Kidney (tissue), 14 donors: ENCODE measurements around the gene COL12A1. TPM values are rescaled to one million over a fixed set of nuclear protein-coding genes. Genes with fewer than 3 reads are reported as not detected.
"Not testable (repeated sequence)": the region's sequence is repeated elsewhere in the genome, so short reads cannot be mapped to it uniquely, and the experiment has no call there.

ENCODE experiments used
- DNase-seq, 5 donors: peaks; one replicate each; pipeline ENCODE4 v3.0.0-alpha.2; 2013 to 2020
- FAIRE-seq: peaks from 2 replicates; lab custom pipeline; 2012; peaks lifted over from hg19 to GRCh38; lab: Jason Lieb, UNC
- H3K27ac ChIP-seq, 2 donors: one replicate each; pipeline ENCODE4 v1.7.0; 2013; ENCODE audit warnings: low read depth in 2 of 2, low read length in 2 of 2, inconsistent platforms in 1 of 2
- H3K27me3 ChIP-seq: one replicate; pipeline ENCODE4 v1.7.1; 2013; ENCODE audit warnings: low read length, inconsistent platforms; ENCODE audit not compliant: control insufficient read depth, insufficient read depth
- H3K36me3 ChIP-seq, 3 donors: one replicate each; pipeline versions ENCODE4 v1.7.0 to v1.7.1; 2013; ENCODE audit warnings: low read length in 3 of 3, control low read depth in 1 of 3, inconsistent platforms in 1 of 3; ENCODE audit not compliant: insufficient read depth in 3 of 3, control insufficient read depth in 2 of 3
- H3K4me1 ChIP-seq, 3 donors: one replicate each; pipeline versions ENCODE4 v1.7.0 to v1.7.1; 2013; ENCODE audit warnings: low read length in 3 of 3, inconsistent platforms in 1 of 3, low read depth in 1 of 3; ENCODE audit not compliant: control insufficient read depth in 2 of 3, insufficient read depth in 2 of 3
- H3K4me3 ChIP-seq, 3 donors: one replicate each; pipeline versions ENCODE4 v1.7.0 to v1.8.1; 2013; ENCODE audit warnings: low read length in 3 of 3, control low read depth in 1 of 3, inconsistent platforms in 1 of 3
- H3K9ac ChIP-seq, 3 donors: one replicate each; pipeline versions ENCODE4 v1.7.0 to v1.7.1; 2013; ENCODE audit warnings: low read length in 3 of 3, control low read depth in 1 of 3, inconsistent platforms in 1 of 3
- H3K9me3 ChIP-seq, 3 donors: one replicate each; pipeline versions ENCODE4 v1.7.0 to v1.7.1; 2013; ENCODE audit warnings: low read length in 3 of 3, control low read depth in 1 of 3, inconsistent platforms in 1 of 3; ENCODE audit not compliant: control insufficient read depth in 2 of 3, insufficient read depth in 1 of 3
- CTCF ChIP-seq: IDR thresholded peaks from 3 replicates; pipeline ENCODE4 v1.5.1; 2012; ENCODE audit warnings: mild to moderate bottlenecking, moderate library complexity, borderline replicate concordance; ENCODE audit not compliant: insufficient read depth; ENCODE audit errors: extremely low read depth
- intact Hi-C: fragments of 100-400 bp; cut with DNase I; formaldehyde crosslinking; loops from one replicate; pipeline ENCODE4 v1.11.1; 2022
- polyA plus RNA-seq: library from polyadenylated mRNA; stranded (reverse); fragments of 350-450 nt; fragmentation: Illumina TruSeq; extraction: RNeasy Lipid Tissue Mini Kit (QIAGEN cat#74804); gene quantifications from one replicate; pipeline ENCODE4 v1.2.3, GENCODE V29; 2014; ENCODE audit warnings: low read depth, low replicate concordance; ENCODE audit not compliant: insufficient read depth
- total RNA-seq: library from RNA; stranded (reverse); fragmentation: NEBNext Ultra II Directional; extraction: Animal tissue kit (Norgen Biotek cat#: 25700); gene quantifications from one replicate; pipeline ENCODE4 v1.2.1, GENCODE V29; 2021
- donor health status: control.
- donor health status: control.
- donor health status: control.
- donor health status: control.
- donor health status: control.
- donor health status: DM: yes; HTN: yes; CAD: no.
- donor health status: Normal renal cell carcinoma (clear cell type).

Gene COL12A1
- total and polyA plus RNA-seq, 2 donors from 2014 or later = 12.3 to 28.3 TPM

DNA sequence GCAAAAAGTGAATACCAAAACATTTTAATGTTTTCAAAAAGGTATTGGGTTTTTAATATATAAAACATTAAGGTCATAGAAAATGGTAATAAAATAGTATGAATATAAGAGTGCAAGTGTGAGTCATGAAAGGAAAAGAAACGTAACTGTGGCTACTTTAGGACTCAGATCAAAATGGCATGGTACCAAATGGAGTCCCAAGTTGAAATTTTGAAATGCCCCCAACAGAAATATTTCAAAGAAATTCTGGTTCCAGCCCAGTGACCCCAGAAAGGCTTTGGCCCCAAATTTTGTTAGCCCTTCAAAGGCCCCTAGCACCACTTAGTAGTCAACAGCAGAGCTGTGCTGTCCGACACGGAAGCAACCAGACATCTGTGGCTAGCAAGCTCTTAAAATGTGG, 6.0 kb downstream of the COL12A1 start:
- DNase-seq = no peak
- TF ChIP-seq CTCF = no peak
- no peak for FAIRE-seq
- Histone ChIP-seq H3K4me1 (peaks cover 0 to 2% (median 0%) of the 10 kb centered on the region in 3 donors), H3K36me3 (no peaks in the 10 kb centered on the region), H3K4me3 (no peak overlapping the region), H3K9me3 (no peaks in the 10 kb centered on the region), H3K9ac (no peak overlapping the region), H3K27ac (no peak overlapping the region), H3K27me3 (peaks cover 2% of the 10 kb centered on the region)
- intact Hi-C loops = no loop called here

DNA sequence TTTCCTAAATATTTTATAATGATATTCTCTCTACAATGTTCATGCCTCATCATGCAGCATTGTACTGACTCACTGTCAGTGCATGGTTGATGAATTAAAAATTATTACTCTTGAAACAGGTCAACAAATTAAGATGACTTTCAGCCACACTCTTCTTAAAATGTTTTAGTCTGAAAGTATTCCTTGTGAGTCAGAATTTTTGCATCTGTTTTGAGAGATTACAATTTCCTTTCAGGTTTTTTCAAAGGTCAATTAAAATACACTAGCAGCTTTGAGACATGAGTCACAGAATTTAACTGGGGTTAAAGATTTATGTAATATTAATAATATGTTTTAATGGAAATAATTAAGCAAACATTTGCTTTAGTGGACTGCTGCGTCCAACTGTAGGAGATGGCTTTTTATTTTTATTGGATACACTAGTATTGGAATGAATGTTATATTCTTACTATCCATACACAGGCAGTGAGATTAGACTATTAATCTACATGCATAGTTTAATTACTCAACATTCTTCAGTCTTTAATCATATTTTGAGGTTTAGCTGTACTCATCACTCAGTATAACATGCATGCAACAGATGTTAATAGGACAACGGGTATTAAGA, 9.7 kb downstream of the COL12A1 start:
- Histone ChIP-seq H3K9me3 (no peaks in the 10 kb centered on the region), H3K27ac (no peak overlapping the region), H3K27me3 (no peaks in the 10 kb centered on the region), H3K4me3 (no peak overlapping the region), H3K36me3 (no peaks in the 10 kb centered on the region), H3K9ac (no peak overlapping the region), H3K4me1 (no peaks in the 10 kb centered on the region)
- DNase-seq (no peak), FAIRE-seq (no peak)
- no peak for TF ChIP-seq CTCF
- intact Hi-C loops = no loop called here

DNA sequence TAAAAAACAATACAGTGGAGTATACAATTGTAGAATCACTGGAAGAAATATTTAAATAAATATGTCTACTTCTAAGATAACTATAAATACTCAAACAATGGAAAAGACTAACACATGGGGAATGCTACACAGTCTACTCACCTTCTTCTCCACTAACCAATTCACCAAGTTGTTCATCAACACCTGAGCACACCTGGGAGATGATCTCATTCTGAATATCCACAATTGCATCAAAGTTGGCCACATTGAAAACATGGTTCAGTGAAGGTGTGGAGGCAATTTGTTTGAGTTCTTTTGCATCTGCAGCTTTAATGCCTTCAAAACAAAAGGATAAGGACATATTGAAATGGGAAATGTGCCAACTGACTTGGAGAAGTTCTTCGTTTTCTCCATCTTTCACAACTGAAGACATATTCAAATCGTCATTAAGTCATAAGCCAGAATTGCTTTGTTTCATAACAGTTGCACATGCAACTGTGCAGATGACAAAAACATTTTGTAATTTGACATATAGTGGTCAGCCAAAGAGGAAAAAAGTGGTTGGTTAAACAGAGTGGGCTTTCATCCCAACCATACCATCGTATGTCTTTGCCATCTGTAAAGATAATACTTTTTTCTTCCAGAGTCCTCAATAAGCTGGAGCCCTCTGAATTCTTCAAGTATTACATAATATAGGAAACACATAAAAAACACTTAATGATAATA, 17.5 kb downstream of the COL12A1 start:
- H3K4me1 ChIP-seq = no peaks in the 10 kb centered on the region
- no peak overlapping the region for H3K4me3 ChIP-seq
- FAIRE-seq = no peak
- no peaks in the 10 kb centered on the region for H3K27me3 ChIP-seq
- H3K27ac ChIP-seq = no peak overlapping the region
- no peaks in the 10 kb centered on the region for H3K36me3 ChIP-seq
- no peak for DNase-seq
- intact Hi-C loops = no loop called here
- H3K9me3 ChIP-seq = no peaks in the 10 kb centered on the region
- TF ChIP-seq CTCF = no peak
- H3K9ac ChIP-seq = no peak overlapping the region

GRCh38 chr6:75186581-75186980, 19.3 kb downstream of the COL12A1 start:
- H3K9ac ChIP-seq, H3K27me3 ChIP-seq, H3K27ac ChIP-seq, DNase-seq, H3K4me1 ChIP-seq, intact Hi-C loops, H3K9me3 ChIP-seq, H3K36me3 ChIP-seq, H3K4me3 ChIP-seq, FAIRE-seq: not testable (repeated sequence)
